Activated effector memory CD4-positive, alpha-beta T cell treated with anti-CD3 and anti-CD28 coated beads, Interleukin-2, amount 50 U/mL, for 16 hours (primary cell): Measurements from ENCODE around the gene TSPAN32.
"Not testable (repeated sequence)": the region's sequence is repeated elsewhere in the genome, so short reads cannot be mapped to it uniquely, and the experiment has no call there.

Experiments used
- DNase-seq: peaks from one replicate; pipeline ENCODE4 v3.0.0-alpha.2; 2020

Gene TSPAN32

GRCh38 chr11:2316963-2317244 is 15.1 kb downstream of the TSPAN32 start:
- no peak for DNase-seq

GRCh38 chr11:2317354-2318050 is 15.7 kb downstream of the TSPAN32 start:
- peak; percentile 51 for DNase-seq

- peak; percentile 17 for DNase-seq
Measured at GRCh38 chr11:2318123-2318522, 16.3 kb downstream of the TSPAN32 start.

- peak; percentile 5 for DNase-seq
Measured at GRCh38 chr11:2318707-2319106, 16.9 kb downstream of the TSPAN32 start.

- DNase-seq: peak; percentile 49
Measured at GRCh38 chr11:2319791-2320472, 18.1 kb downstream of the TSPAN32 start.

GRCh38 chr11:2320568-2321310 is 18.9 kb downstream of the TSPAN32 start:
- peak; percentile 47 for DNase-seq

GRCh38 chr11:2321311-2321683 is 19.5 kb downstream of the TSPAN32 start:
- DNase-seq: no peak

- peak; percentile 19 for DNase-seq
Measured at GRCh38 chr11:2325123-2325522, 23.3 kb downstream of the TSPAN32 start.

GRCh38 chr11:2325719-2326118 is 23.9 kb downstream of the TSPAN32 start:
- peak; percentile 31 for DNase-seq

GRCh38 chr11:2327032-2327431 is 25.2 kb downstream of the TSPAN32 start:
- DNase-seq: peak; percentile 49

GRCh38 chr11:2328021-2328420 is 26.2 kb downstream of the TSPAN32 start:
- peak; percentile 4 for DNase-seq

GRCh38 chr11:2328656-2329354 is 27.0 kb downstream of the TSPAN32 start:
- DNase-seq: peak; percentile 28

GRCh38 chr11:2329551-2329950 is 27.7 kb downstream of the TSPAN32 start:
- no peak for DNase-seq

GRCh38 chr11:2330696-2331095 is 28.9 kb downstream of the TSPAN32 start:
- peak; percentile 6 for DNase-seq

- DNase-seq: peak; percentile 10
Measured at GRCh38 chr11:2331404-2331803, 29.6 kb downstream of the TSPAN32 start.

GRCh38 chr11:2332569-2332968 is 30.8 kb downstream of the TSPAN32 start:
- DNase-seq: peak; percentile 3

GRCh38 chr11:2333486-2334205 is 31.8 kb downstream of the TSPAN32 start:
- DNase-seq: not testable (repeated sequence)

GRCh38 chr11:2335286-2335685 is 33.5 kb downstream of the TSPAN32 start:
- peak; percentile 8 for DNase-seq

- peak; percentile 17 for DNase-seq
Measured at GRCh38 chr11:2338760-2339159, 36.9 kb downstream of the TSPAN32 start.

GRCh38 chr11:2342557-2342956 is 40.7 kb downstream of the TSPAN32 start:
- peak; percentile 2 for DNase-seq

GRCh38 chr11:2342981-2343380 is 41.2 kb downstream of the TSPAN32 start:
- DNase-seq: peak; percentile 31

- DNase-seq: peak; percentile 6
Measured at GRCh38 chr11:2343502-2343901, 41.7 kb downstream of the TSPAN32 start.

- DNase-seq: no peak
Measured at GRCh38 chr11:2345050-2345449, 43.2 kb downstream of the TSPAN32 start.
